Hepatocyte (in vitro differentiated cells): ENCODE measurements around the gene FAM20A.

ENCODE experiments used
- EZH2 ChIP-seq: fragments of 200-600 bp; sonication (generic); IDR thresholded peaks from 2 replicates; pipeline ENCODE4 v1.6.1; 2016; ENCODE audit warnings: antibody characterized with exemption, mild to moderate bottlenecking, borderline replicate concordance
- EZH2phosphoT487 ChIP-seq: fragments of 200-600 bp; sonication (generic); IDR thresholded peaks from one replicate; pipeline ENCODE4 v1.6.1; 2018; ENCODE audit warnings: antibody characterized with exemption, mild to moderate bottlenecking, low read depth, moderate library complexity; ENCODE audit not compliant: unreplicated experiment, severe bottlenecking
- TF ChIP-seq, protein P1 (sequence below): fragments of 200-600 bp; sonication (generic); IDR thresholded peaks from 2 replicates; pipeline ENCODE4 v1.5.1; 2016; ENCODE audit warnings: antibody characterized with exemption, mild to moderate bottlenecking; ENCODE audit not compliant: poor library complexity

DNA sequence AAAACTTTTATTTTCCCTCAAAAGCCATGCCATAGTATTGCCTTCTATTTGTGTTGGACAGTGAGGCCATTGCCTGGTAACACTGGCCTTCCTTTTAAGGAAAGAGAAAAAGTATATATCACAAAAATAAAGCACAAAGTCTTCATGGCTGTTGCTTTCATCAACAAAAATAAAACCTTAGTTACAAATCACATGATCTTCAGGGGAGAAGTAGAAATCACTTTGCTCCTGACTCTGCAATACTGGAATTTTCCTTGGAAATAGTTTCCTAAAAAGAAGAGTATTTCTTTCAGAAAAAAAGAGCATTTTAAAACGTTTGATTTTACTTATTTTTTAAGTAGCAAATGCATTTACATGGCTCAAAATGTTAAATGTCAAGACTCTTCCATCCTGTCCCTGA is 41.9 kb downstream of the FAM20A start:
- TF ChIP-seq, protein P1, sequence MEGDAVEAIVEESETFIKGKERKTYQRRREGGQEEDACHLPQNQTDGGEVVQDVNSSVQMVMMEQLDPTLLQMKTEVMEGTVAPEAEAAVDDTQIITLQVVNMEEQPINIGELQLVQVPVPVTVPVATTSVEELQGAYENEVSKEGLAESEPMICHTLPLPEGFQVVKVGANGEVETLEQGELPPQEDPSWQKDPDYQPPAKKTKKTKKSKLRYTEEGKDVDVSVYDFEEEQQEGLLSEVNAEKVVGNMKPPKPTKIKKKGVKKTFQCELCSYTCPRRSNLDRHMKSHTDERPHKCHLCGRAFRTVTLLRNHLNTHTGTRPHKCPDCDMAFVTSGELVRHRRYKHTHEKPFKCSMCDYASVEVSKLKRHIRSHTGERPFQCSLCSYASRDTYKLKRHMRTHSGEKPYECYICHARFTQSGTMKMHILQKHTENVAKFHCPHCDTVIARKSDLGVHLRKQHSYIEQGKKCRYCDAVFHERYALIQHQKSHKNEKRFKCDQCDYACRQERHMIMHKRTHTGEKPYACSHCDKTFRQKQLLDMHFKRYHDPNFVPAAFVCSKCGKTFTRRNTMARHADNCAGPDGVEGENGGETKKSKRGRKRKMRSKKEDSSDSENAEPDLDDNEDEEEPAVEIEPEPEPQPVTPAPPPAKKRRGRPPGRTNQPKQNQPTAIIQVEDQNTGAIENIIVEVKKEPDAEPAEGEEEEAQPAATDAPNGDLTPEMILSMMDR = no peak
- TF ChIP-seq EZH2 (no peak), EZH2phosphoT487 (no peak)
